HG03442 (cell line): ENCODE results near the gene TOP2A.

Experiments
- ATAC-seq: cut with Tn5 transposase; IDR thresholded peaks from one replicate; pipeline ENCODE4 v1.9.1; 2021; ENCODE audit warnings: mild to moderate bottlenecking, moderate library complexity; ENCODE audit not compliant: unreplicated experiment

The TOP2A gene

GRCh38 chr17:40417609-40418427 is at the start of gene TOP2A:
Gene TOP2A, minus strand, starts transcription at chr17:40417896. Its CDS starts 105 bp downstream, at chr17:40417791.
- peak; percentile 96 for ATAC-seq

GRCh38 chr17:40467281-40467867 is 49.7 kb upstream of the TOP2A start:
- ATAC-seq = no peak

- no peak for ATAC-seq
These were observed 48.7 kb upstream of the TOP2A start for GRCh38 chr17:40466298-40466971.

GRCh38 chr17:40464392-40464855 is 46.7 kb upstream of the TOP2A start:
- ATAC-seq = no peak

GRCh38 chr17:40463122-40463550 is 45.4 kb upstream of the TOP2A start:
- no peak for ATAC-seq

- ATAC-seq = no peak
These were observed 44.8 kb upstream of the TOP2A start for GRCh38 chr17:40462343-40463121.

- ATAC-seq = no peak
These were observed 44.1 kb upstream of the TOP2A start for GRCh38 chr17:40461732-40462342.

GRCh38 chr17:40460968-40461731 is 43.5 kb upstream of the TOP2A start:
- ATAC-seq = no peak

GRCh38 chr17:40460604-40460967 is 42.9 kb upstream of the TOP2A start:
- ATAC-seq = no peak

GRCh38 chr17:40459636-40460603 is 42.2 kb upstream of the TOP2A start:
- ATAC-seq = no peak

- no peak for ATAC-seq
These were observed 41.3 kb upstream of the TOP2A start for GRCh38 chr17:40458851-40459482.

GRCh38 chr17:40457964-40458791 is 40.5 kb upstream of the TOP2A start:
- ATAC-seq = no peak

GRCh38 chr17:40457369-40457768 is 39.7 kb upstream of the TOP2A start:
- ATAC-seq = no peak

GRCh38 chr17:40456396-40456951 is 38.8 kb upstream of the TOP2A start:
- no peak for ATAC-seq

- ATAC-seq = no peak
These were observed 36.9 kb upstream of the TOP2A start for GRCh38 chr17:40454613-40454995.

GRCh38 chr17:40453881-40454612 is 36.4 kb upstream of the TOP2A start:
- ATAC-seq = no peak
